GM18861 (cell line): ENCODE measurements around the gene SEMA3A.

Experiments used
- ATAC-seq: cut with Tn5 transposase; IDR thresholded peaks from one replicate; pipeline ENCODE4 v1.9.1; 2021; ENCODE audit not compliant: unreplicated experiment

The SEMA3A gene

GRCh38 chr7:84112771-84113170 lies 81.8 kb downstream of the SEMA3A start:
- ATAC-seq: no peak

- no peak for ATAC-seq
Observed at GRCh38 chr7:84111842-84112241, 82.7 kb downstream of the SEMA3A start.

GRCh38 chr7:84110400-84110799 lies 84.2 kb downstream of the SEMA3A start:
- ATAC-seq: no peak

- no peak for ATAC-seq
Observed at GRCh38 chr7:84108787-84109186, 85.8 kb downstream of the SEMA3A start.

GRCh38 chr7:84108119-84108518 lies 86.5 kb downstream of the SEMA3A start:
- no peak for ATAC-seq

GRCh38 chr7:84107259-84107658 lies 87.3 kb downstream of the SEMA3A start:
- ATAC-seq: no peak

GRCh38 chr7:84106291-84106690 lies 88.3 kb downstream of the SEMA3A start:
- ATAC-seq: no peak

GRCh38 chr7:84105586-84105985 lies 89.0 kb downstream of the SEMA3A start:
- no peak for ATAC-seq

- ATAC-seq: no peak
Observed at GRCh38 chr7:84104826-84105225, 89.8 kb downstream of the SEMA3A start.

GRCh38 chr7:84102213-84102612 lies 92.4 kb downstream of the SEMA3A start:
- no peak for ATAC-seq

- ATAC-seq: no peak
Observed at GRCh38 chr7:84100866-84101265, 93.7 kb downstream of the SEMA3A start.

GRCh38 chr7:84095971-84096370 lies 98.6 kb downstream of the SEMA3A start:
- ATAC-seq: no peak

GRCh38 chr7:84092207-84092606 lies 102.4 kb downstream of the SEMA3A start:
- ATAC-seq: no peak

- no peak for ATAC-seq
Observed at GRCh38 chr7:84091318-84091717, 103.3 kb downstream of the SEMA3A start.

- ATAC-seq: no peak
Observed at GRCh38 chr7:84088802-84089201, 105.8 kb downstream of the SEMA3A start.

- no peak for ATAC-seq
Observed at GRCh38 chr7:84085998-84086397, 108.6 kb downstream of the SEMA3A start.

GRCh38 chr7:84085147-84085546 lies 109.4 kb downstream of the SEMA3A start:
- ATAC-seq: no peak

- no peak for ATAC-seq
Observed at GRCh38 chr7:84083846-84084245, 110.7 kb downstream of the SEMA3A start.

GRCh38 chr7:84081973-84082522 lies 112.5 kb downstream of the SEMA3A start:
- no peak for ATAC-seq

- no peak for ATAC-seq
Observed at GRCh38 chr7:84077336-84077735, 117.3 kb downstream of the SEMA3A start.

GRCh38 chr7:84076219-84076618 lies 118.4 kb downstream of the SEMA3A start:
- peak; percentile 45 for ATAC-seq

GRCh38 chr7:84073186-84073875 lies 121.3 kb downstream of the SEMA3A start:
- no peak for ATAC-seq

- no peak for ATAC-seq
Observed at GRCh38 chr7:84070770-84071169, 123.8 kb downstream of the SEMA3A start.
